HUES6 (cell line): ENCODE measurements around the gene GNA12.

ENCODE experiments used
- H3K27ac ChIP-seq: 2 replicates; pipeline ENCODE4 v1.7.0; 2013; ENCODE audit warnings: low read depth, mild to moderate bottlenecking, low read length, inconsistent platforms
- H3K27me3 ChIP-seq: 2 replicates; pipeline ENCODE4 v1.6.1; 2013; ENCODE audit warnings: low read length; ENCODE audit not compliant: control insufficient read depth, insufficient read depth
- H3K36me3 ChIP-seq: 2 replicates; pipeline ENCODE4 v1.6.1; 2013; ENCODE audit warnings: low read length; ENCODE audit not compliant: control insufficient read depth, insufficient read depth
- H3K4me1 ChIP-seq: 2 replicates; pipeline ENCODE4 v1.6.1; 2013; ENCODE audit warnings: low read length; ENCODE audit not compliant: control insufficient read depth, insufficient read depth
- H3K4me3 ChIP-seq: 2 replicates; pipeline ENCODE4 v1.5.1; 2013; ENCODE audit warnings: low read depth, low read length
- H3K9ac ChIP-seq: one replicate; pipeline ENCODE4 v1.6.1; 2013; ENCODE audit warnings: mild to moderate bottlenecking, low read length
- H3K9me3 ChIP-seq: 2 replicates; pipeline ENCODE4 v1.6.1; 2013; ENCODE audit warnings: low read depth, low read length; ENCODE audit not compliant: control insufficient read depth, insufficient read depth

The GNA12 gene

DNA sequence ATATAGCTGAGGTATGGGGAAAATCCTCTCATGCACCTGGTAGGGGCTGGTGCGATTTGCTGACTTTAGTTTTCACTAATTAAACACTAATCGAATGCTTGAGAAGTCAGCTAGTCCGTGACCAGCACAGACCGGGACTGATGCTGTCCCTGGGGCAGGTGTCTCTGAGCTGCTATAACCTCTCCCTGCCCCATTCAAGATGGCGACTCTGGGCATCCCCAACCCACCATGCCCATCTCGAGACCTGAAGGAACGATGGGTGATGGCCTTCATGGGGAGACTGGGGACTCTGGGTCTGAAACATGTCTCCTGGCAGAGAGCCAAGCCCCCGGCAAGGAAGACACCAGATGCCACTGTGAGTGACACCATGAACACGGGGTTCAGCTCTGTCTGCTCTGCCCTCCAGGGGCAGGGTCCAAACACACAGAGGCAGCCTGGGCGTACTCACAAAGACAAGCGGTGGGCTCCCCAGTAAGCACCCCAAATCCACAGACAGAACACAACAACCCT lies 57.4 kb downstream of the GNA12 start:
- Histone ChIP-seq H3K4me1 (no peaks in the 10 kb centered on the region; the same call in 1 of the 2 replicates), H3K4me3 (no peak overlapping the region), H3K36me3 (peaks cover 44% of the 10 kb centered on the region), H3K9me3 (no peaks in the 10 kb centered on the region), H3K9ac (no peak overlapping the region), H3K27me3 (no peaks in the 10 kb centered on the region), H3K27ac (no peak overlapping the region)

DNA sequence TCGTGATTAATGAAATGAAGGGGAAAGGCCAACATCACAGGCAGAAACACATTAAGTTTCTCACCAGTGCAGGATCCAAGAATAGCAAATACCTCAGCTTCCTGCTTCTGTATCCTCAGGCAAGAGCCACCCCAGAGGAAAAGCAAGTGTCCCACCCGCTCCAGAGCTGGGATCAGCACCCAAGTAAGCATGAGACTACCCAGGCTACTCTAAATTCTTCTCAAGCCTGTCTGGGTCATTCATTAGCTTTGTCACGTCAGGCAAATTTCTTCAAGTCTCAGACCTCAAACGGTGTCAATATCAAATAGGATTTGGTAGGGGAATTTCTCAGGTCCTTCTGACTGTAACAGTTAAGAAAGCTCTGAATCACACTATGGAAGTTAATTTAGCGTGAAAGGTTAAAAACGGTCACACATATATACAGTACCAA lies 59.0 kb downstream of the GNA12 start:
- no peaks in the 10 kb centered on the region for H3K9me3 ChIP-seq
- H3K27me3 ChIP-seq, result no peaks in the 10 kb centered on the region
- no peak overlapping the region for H3K9ac ChIP-seq
- peaks cover 33% of the 10 kb centered on the region for H3K36me3 ChIP-seq
- H3K4me1 ChIP-seq, result no peaks in the 10 kb centered on the region; the same call in 1 of the 2 replicates
- H3K27ac ChIP-seq, result no peak overlapping the region
- no peak overlapping the region for H3K4me3 ChIP-seq

DNA sequence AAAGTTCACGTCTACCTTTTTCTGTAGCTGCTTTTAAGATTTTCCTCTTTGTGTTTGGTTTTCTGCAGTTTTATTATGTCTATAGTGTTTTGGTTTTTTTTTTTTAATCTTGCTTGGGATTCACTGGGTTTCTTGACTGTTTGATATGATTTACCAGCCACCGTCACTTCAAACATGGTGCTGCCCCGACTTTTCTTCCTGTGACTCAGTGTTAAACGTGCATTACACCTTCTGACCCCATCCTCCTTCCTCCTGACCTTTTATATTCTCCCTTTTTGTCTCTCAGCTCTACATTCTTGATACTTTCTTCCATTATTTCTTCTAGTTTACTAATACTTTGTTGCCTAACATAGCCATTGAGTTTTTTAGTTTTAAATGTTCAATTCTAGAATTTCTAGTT lies 61.5 kb downstream of the GNA12 start:
- H3K9ac ChIP-seq, result no peak overlapping the region
- H3K27ac ChIP-seq, result no peak overlapping the region
- H3K36me3 ChIP-seq, result peaks cover 20% of the 10 kb centered on the region

GRCh38 chr7:2782121-2782520 lies 62.0 kb downstream of the GNA12 start:
- peaks cover 10% of the 10 kb centered on the region for H3K4me1 ChIP-seq
- H3K27ac ChIP-seq, result no peak overlapping the region
- H3K4me3 ChIP-seq, result no peak overlapping the region
- H3K9me3 ChIP-seq, result no peaks in the 10 kb centered on the region
- H3K9ac ChIP-seq, result no peak overlapping the region
- H3K27me3 ChIP-seq, result no peaks in the 10 kb centered on the region
- H3K36me3 ChIP-seq, result peaks cover 17% of the 10 kb centered on the region

More for the DNA sequence above, 61.5 kb downstream of the GNA12 start:
- Histone ChIP-seq H3K27me3 (no peaks in the 10 kb centered on the region), H3K9me3 (no peaks in the 10 kb centered on the region), H3K4me3 (no peak overlapping the region), H3K4me1 (peaks cover 10% of the 10 kb centered on the region)

GRCh38 chr7:2781636-2782035 lies 62.5 kb downstream of the GNA12 start:
- Histone ChIP-seq H3K4me3 (no peak overlapping the region), H3K27ac (no peak overlapping the region), H3K36me3 (peaks cover 15% of the 10 kb centered on the region), H3K9ac (no peak overlapping the region), H3K4me1 (peaks cover 10% of the 10 kb centered on the region), H3K27me3 (no peaks in the 10 kb centered on the region), H3K9me3 (no peaks in the 10 kb centered on the region)

GRCh38 chr7:2779051-2779450 lies 65.1 kb downstream of the GNA12 start:
- H3K27ac ChIP-seq, result peak overlapping the region; percentile 48; the same call in 1 of the 2 replicates

GRCh38 chr7:2777898-2778535 lies 66.1 kb downstream of the GNA12 start:
- H3K36me3 ChIP-seq, result peaks cover 14% of the 10 kb centered on the region
- H3K9ac ChIP-seq, result no peak overlapping the region
- no peaks in the 10 kb centered on the region for H3K9me3 ChIP-seq
- peak overlapping the region; percentile 48 for H3K27ac ChIP-seq
- H3K4me3 ChIP-seq, result no peak overlapping the region
- H3K27me3 ChIP-seq, result no peaks in the 10 kb centered on the region
- H3K4me1 ChIP-seq, result peaks cover 10% of the 10 kb centered on the region; the same call in 1 of the 2 replicates

More at GRCh38 chr7:2779051-2779450, 65.1 kb downstream of the GNA12 start:
- H3K9me3 ChIP-seq, result no peaks in the 10 kb centered on the region
- no peak overlapping the region for H3K9ac ChIP-seq
- no peaks in the 10 kb centered on the region for H3K27me3 ChIP-seq
- peaks cover 18% of the 10 kb centered on the region for H3K36me3 ChIP-seq
- H3K4me3 ChIP-seq, result no peak overlapping the region
- peaks cover 10% of the 10 kb centered on the region; the same call in 1 of the 2 replicates for H3K4me1 ChIP-seq

DNA sequence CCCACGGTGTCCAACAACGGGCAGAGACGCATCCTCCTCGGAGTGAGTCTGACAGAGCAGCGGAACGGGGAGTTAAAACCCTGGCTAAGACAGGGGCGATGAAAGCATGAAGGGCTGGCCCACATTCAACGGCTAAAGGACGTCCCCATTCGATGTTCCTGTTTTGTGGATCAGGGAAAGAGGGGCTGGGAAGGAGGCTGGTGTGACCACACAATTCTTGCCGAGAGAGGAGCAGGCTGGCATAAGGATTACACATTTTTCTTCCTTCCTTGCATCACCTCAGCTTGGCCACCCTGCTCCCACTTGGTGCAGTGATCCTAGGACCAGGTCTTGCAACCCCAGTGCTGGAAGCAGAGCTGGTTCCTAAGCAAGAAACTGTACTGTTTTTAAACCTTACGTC lies 67.7 kb downstream of the GNA12 start:
- Histone ChIP-seq H3K9me3 (no peaks in the 10 kb centered on the region), H3K27me3 (no peaks in the 10 kb centered on the region), H3K36me3 (peaks cover 22% of the 10 kb centered on the region), H3K9ac (no peak overlapping the region), H3K27ac (no peak overlapping the region), H3K4me1 (peaks cover 10% of the 10 kb centered on the region; the same call in 1 of the 2 replicates), H3K4me3 (no peak overlapping the region)

- H3K9ac ChIP-seq, result no peak overlapping the region
- H3K27ac ChIP-seq, result no peak overlapping the region
- peaks cover 10% of the 10 kb centered on the region; the same call in 1 of the 2 replicates for H3K4me1 ChIP-seq
- H3K4me3 ChIP-seq, result no peak overlapping the region
- H3K27me3 ChIP-seq, result no peaks in the 10 kb centered on the region
- peaks cover 25% of the 10 kb centered on the region for H3K36me3 ChIP-seq
- no peaks in the 10 kb centered on the region for H3K9me3 ChIP-seq
These were observed 68.3 kb downstream of the GNA12 start for GRCh38 chr7:2775785-2776184.

DNA sequence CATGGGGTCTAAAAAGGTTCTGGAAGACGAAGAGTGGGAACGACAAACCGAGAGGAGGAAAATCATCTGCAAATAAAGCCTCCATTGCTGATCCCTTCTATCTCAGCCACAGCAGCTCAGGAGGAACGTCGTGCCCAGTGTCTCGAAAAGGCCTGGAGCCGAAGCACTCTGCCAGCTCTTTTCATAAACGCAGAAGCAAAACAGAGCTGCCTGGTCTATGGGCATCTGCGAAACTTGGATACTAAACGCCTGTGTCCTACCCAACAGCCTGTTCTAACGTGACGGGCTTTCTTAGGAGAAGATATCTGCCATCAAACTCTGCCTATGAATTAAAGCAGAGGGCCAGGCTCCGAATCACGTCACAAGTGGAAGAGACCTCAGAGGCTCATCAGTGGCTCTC lies 68.7 kb downstream of the GNA12 start:
- no peaks in the 10 kb centered on the region for H3K27me3 ChIP-seq
- peaks cover 10% of the 10 kb centered on the region; the same call in 1 of the 2 replicates for H3K4me1 ChIP-seq
- H3K9ac ChIP-seq, result no peak overlapping the region
- no peaks in the 10 kb centered on the region for H3K9me3 ChIP-seq
- no peak overlapping the region for H3K4me3 ChIP-seq
- H3K27ac ChIP-seq, result no peak overlapping the region
- H3K36me3 ChIP-seq, result peaks cover 25% of the 10 kb centered on the region

- peaks cover 10% of the 10 kb centered on the region; the same call in 1 of the 2 replicates for H3K4me1 ChIP-seq
- H3K9ac ChIP-seq, result no peak overlapping the region
- H3K27me3 ChIP-seq, result no peaks in the 10 kb centered on the region
- H3K36me3 ChIP-seq, result peaks cover 25% of the 10 kb centered on the region
- no peak overlapping the region for H3K27ac ChIP-seq
- H3K9me3 ChIP-seq, result no peaks in the 10 kb centered on the region
- no peak overlapping the region for H3K4me3 ChIP-seq
These were observed 69.2 kb downstream of the GNA12 start for GRCh38 chr7:2774935-2775334.
